Measurements from ENCODE around the gene MXRA8.
A peak's percentile ranks its signal among the peaks of the same experiment; 100 is the strongest.

MXRA8 gene

DNA sequence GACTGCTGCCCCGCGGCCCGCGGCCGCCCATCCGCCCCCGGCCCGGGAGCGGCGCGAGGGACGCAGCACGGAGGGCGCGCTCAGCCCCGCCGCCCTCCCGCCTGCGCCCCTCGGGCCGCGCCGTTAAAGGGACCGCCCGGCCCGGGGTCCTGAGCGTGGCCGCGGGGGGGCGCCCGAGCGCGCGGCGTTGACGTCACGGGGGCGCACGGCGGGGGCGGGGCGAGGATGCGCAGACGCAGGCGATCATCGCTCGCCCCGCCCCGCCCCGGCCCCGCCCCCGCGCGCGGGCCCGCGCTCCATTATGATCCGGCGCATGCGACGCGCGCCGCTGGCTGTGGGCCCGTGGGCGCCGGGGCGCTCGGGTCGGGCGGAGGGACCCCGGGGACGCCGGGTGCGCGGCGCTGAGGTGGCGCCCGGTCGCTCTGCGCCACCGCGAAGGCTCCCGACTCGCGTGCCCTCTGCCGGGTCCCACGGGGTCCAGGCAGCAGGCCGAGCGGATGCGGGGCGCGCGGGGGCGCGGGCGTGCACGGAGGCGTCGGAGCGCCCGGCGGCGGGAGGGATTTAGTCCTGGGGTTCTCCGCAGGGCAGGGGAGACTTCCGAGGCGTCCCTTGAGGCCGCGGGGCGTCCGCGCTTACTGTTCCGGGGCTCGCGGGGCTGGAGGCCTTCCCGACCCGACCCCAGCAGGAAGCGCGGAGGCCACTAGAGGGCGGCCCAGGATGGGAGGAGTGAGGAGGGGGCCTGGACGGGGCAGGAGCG, 8.9 kb downstream of the MXRA8 start, which contains the start of gene DVL1:
DVL1 (minus strand) TSS at position 163 of the 757 bp plus-strand sequence. CDS start 353 bp downstream, outside the sequence.
- DNase-seq (ENCODE audit: low read depth in 2 of 2): peak; percentile 32 to 50

DNA sequence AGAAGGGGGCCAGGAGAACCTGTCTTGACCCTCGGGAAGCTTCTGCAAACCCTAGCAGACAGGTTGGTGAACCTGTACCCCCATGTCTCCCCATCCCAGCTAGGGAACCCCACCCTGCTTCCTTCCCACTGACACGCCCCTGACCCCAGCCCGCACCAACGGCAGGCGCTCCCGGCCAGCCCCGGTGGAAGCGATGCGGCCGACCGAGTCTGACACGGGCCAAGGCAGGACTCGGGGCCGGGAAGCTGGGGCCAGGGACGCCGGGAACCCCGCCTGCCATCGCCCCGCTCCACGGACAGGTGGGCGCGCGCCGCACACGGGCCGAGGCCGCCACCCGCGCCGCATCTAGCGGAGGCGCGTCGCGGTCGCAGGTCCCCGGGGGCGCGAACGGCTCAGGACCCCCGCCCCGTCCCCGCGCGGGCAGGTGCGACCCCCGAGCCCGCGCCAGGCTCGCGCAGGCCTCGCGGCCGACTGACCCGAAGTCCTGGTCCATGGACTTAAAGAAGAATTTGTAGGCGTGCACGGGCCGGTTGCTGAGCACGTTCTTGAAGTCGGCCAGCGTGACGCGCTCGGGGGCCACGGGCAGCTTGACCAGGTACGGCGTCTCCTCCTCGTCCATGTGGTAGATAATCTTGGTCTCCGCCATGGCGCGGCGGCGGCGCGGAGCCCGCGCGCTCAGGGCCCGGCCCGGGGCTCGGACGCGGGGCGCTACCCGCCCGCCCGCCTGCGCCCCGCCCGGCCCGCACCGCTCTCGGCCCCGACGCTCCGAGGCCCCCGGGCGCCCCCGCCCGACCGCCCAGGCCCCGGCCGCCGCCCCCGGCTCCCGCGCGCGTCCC, 9.7 kb downstream of the MXRA8 start:
- no peak for DNase-seq (ENCODE audit: low read depth in 2 of 2)

DNA sequence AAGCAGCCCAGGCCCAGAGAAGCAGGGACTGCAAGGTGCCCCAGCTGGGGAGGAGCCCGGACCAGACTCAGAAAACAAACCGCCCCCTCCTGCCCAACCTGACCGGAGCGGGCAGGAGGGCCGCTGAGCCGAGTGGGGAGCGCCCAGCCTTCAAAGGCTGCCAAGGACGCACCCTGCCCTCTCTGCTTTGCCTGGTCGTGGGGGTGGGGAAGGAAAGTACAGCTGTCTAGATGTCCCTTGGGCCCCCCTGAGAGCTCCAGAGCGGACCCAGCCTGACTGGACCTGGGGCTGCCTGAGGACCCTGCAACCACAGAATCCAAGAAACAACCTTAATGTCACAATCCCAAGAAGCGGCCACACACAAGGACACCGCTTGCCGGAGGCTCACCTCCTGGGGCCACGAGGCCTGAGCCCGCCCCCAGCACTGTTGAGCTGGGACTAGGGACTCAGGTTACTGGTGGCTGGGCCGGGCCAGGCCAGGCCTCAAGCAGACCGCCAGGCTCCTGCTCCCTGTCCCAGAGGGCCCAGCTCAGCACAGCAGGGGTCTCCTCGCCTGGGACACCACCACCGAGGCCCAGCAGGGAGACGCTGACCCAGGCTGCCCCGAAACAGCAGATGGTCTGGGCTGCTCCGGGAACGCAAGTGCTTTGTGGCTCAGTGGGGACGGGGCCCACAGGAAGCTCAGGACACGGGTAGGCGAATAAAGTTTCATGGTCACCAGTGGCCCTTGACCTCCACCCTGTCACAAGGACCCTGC, 10.5 kb downstream of the MXRA8 start:
- no peak for DNase-seq (ENCODE audit: low read depth in 2 of 2)

DNA sequence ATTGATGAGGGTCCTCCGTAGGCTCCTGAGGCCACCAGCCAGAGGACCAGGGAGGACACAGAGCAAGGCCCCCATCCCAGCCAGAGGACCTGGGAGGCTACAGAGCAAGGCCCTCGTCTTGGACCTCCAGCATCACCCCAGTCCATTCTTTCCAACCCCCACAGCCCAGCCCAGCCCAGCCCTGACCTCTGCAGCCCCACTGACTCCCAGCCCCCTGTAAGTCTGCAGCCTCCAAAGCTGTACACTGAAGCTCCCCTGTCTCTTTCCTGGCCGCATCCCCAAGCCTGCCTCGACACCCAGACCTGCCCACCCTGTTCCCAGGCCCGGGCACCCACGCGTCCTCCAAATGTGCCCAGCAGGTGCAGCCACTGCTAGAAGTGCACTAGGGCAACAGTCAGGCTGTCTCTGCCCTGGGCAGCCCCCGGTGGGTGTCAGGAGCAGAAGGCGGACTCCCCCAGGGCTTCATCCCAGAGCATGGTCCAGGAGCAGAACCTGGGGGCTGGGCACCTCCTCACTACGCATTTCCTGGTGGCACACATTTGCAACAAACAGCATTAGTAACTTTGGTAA, 11.2 kb downstream of the MXRA8 start:
- DNase-seq (ENCODE audit: low read depth in 2 of 2): no peak

DNA sequence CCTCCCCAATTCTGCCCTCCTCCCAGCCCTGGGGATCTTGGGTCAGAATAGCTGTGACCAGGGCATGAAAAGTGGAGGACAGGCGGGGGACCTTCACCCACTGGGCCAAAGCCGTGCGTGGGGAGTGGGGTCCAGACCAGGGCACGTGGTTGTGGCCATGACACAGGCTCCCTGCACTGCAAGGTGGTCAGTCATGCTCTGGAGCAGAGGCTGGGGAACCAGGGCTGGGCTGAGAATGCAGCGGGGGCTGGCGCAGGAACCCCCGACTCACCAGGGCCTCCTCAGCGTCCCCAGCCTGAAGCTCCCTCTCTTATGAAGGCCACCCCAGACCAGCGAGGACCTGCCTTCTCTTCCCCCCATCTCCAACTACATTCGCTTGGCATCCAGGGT, 11.9 kb downstream of the MXRA8 start:
- DNase-seq (ENCODE audit: low read depth in 2 of 2): no peak

DNA sequence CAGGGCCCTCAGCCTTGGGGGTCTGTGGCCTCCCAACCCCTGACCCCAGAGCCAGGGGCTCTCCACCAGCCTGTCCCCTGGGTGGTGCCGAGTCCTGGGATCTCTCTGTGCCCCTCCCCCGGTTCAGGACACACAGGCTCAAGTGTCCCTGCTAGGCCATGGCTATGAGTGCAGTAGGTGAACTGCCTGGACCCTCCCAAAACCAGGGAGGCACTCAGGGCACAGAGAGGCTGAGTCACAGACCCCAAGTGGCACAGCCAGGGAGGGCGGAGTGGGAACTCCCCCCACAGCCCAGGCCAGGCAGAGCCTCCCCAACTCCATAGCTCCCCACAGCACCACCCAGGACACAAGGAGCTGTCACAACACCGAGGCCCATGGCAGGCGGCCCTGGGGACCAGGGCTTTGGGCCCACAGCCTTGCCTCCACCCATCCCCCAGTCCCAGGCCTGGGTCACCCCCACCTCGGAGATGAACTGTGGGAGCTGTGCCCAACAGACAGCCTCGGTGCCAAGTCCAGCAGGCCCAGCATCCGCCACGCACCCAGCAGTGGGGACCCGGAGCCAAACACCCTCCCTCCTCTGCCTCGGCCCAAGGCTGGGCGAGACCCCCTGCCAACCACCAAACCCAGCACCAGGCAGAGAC, 12.4 kb downstream of the MXRA8 start:
- no peak for DNase-seq (ENCODE audit: low read depth in 2 of 2)

DNA sequence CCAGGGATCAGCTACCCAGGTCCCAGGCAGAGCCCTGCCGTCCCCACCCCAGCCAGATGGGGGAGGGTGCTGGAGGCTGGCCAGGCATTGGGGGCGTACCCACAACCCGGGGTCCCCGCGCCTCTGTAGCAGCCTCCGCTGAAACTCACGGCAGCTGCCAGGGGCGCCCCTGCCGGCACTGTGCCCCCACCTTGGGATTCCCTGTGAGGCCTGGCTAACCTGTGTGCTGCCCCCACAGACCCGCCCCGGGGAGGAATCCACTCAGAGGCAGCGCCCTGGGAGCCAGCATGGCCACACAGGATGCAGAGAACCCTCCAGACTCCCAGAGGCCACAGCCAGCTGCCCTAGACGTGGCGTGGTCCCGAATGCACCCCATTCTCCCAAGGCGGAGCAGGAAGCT, 13.0 kb downstream of the MXRA8 start:
- DNase-seq (ENCODE audit: low read depth in 2 of 2): no peak

DNA sequence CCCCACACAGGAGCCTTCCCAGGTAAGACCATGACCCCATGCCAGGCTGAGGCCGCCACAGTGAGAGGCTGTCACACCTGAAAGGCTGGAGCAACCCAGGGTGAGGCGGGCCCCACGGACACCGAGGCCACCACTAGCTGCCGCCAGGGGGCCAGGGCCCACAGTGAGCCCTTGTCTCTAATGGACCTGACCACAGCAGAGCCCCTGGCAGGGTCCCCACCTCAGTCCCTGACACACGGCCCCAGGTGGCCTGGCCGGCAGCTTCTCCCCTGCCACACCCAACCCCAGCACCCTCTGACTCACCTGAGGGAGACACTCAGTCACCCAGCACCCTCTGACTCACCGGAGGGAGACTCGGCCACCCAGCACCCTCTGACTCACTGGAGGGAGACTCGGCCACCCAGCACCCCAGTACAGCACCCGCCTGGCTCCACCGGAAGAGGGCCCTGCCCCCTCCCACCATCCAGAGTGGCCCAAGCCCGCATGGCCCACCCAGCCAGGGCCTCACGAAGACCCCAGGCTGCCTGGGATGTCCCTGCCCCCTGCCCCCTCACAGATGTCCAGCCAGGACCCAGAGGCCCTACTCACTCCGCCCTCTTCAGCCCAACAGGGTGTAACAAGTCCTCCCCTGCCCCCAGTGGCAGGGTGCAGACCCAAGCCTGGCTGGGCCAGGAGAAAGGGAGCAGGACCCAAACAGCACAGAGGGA, 13.5 kb downstream of the MXRA8 start:
- peak; percentile 29 to 49 for DNase-seq (ENCODE audit: low read depth in 2 of 2)

DNA sequence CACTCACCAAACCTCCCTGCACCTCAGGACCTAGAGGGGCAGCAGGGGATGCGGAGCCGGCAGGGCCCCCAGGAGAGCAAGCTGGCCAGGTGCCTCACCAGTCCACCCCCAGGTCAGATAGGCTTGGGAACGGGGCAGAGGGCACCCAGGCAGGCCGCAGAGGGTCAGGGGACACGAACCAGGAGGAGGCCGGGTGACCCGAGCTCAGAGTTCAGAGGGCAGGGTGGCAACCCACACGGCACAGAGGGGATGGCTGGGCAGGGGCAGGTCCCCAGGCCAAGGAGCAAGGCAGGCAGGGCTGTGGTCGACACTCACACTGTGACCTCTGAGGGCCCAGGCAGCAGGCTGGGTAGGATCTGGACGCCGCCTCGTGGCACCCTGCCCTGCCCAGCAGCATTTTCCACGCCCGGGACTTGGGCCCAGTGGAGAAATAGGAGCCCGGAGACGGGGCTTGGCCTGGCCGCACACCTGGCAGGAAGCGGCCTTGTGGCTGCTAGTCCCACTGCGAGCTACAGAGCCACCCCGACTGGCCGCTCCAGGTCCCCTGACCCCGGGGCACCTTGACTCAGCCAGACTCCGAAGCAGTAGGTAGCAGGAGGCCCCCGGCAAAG, 14.4 kb downstream of the MXRA8 start:
- no peak for DNase-seq (ENCODE audit: low read depth in 2 of 2)

DNA sequence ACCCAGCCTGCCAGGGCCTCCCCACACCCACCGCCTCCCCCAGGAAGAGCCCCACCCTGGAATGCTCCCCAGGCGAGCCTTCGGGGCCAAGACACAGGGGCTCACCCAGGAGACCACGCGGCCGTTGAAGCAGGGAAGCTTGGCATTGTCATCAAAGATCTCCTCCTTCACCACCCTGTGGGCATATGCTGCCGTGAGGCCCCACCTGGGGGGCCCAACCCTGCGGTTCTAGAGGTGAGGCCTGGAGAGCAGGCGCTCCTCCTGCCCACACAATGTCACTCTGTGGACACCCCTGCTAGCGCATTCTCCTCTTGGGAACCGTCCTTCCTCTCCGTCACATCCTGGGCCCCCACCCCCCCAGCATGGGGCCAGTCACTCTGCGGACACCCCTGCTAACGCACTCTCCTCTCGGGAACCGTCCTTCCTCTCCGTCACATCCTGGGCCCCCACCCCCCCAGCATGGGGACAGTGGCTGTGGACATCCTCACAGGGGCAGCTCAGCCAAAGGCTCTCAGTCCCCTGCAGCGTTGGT, 15.7 kb downstream of the MXRA8 start:
- DNase-seq (ENCODE audit: low read depth in 2 of 2): no peak

DNA sequence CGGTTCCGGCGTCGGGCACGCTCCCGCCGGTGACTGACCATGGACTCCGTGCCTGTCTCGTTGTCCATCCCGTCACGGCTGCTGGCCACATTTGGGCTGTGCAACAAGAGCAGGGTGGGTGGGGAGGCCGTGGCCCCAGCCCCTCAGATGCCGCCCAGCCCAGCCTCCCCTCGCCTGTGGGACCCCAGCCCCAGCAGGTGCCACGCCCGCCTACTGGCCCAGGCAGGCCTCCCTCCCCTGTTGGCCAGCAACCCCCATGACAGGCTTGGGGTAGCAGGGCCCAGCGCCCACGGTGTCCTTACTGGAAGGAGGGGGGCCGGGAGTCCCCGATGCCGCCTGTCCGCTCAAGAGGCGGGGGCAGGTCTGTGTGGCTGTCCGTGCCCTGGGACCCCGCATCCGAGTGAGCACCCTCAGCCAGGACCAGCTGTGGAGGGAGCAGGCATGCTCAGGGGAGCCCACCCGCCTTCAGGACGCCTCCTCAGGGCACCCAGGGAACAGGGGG, 16.2 kb downstream of the MXRA8 start:
- DNase-seq (ENCODE audit: low read depth in 2 of 2): no peak

DNA sequence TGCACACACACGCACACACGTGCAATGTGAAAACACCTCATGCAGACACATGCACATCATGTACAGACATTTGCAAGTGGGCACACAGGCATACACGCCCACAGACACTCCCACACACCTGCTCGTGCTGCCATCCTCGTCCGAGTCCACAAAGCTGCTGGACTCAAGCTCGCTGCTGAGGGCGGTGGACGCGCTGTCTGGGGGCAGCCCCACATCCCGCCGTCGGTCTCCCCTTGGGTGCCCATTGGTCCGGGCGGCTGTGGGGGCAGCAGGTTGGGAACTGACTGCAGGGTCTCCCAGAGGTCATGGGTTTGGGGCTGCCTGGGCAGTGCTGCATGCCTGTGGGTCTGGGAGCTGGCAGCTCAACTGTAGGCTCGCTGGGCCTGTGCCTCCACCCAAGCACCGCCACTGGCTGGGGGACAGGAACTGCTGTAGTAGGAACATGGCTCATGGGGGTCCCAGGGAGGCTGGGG, 16.8 kb downstream of the MXRA8 start:
- no peak for DNase-seq (ENCODE audit: low read depth in 2 of 2)

DNA sequence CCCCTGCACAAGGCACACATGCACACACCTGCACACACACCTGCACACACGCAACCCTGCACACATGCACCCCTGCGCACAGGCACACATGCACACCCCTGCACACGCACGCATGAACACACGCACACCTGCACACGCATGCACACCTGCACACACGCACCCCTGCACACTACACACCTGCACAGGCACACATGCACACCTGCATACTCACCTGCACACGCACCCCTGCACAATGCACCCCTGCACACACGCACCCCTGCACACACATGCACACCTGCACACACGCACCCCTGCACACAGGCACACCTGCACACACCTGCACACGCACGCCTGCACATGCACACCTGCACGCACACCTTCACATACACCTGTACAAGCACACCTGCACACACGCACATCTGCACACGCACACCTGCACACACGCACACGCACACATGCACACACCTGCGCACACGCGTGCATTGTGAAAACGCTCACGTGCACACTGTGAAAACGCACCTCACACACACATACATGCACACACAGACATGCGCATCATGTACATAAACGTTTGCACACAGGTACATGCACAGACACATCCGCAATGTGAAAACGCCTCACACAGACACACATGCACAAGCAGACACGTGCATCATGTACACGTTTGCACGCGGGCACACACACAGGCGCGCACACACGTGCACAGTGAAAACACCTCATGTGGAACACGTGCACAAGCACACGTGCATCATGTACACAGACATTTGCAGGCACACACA, 17.4 kb downstream of the MXRA8 start:
- no peak for DNase-seq (ENCODE audit: low read depth in 2 of 2)

DNA sequence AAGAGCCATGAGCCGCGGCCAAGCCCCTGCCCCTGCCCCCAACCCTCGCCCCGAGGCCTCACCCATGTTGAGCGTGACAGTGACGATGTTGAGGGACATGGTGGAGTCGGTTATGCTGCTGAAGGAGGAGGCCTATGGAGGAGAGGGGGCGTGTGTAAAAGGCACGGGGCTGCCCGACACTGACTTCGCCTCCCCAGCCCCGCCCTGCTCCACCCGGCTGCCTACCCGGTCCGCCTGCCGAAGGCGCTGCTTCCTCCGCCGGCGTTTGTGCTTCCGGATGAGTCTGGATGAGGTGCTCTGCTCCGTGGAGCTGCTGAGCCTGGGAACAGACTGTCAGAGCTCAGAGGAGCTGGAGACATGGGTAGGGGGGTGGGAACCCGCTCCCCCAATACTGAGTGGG, 18.2 kb downstream of the MXRA8 start:
- no peak for DNase-seq (ENCODE audit: low read depth in 2 of 2)

DNA sequence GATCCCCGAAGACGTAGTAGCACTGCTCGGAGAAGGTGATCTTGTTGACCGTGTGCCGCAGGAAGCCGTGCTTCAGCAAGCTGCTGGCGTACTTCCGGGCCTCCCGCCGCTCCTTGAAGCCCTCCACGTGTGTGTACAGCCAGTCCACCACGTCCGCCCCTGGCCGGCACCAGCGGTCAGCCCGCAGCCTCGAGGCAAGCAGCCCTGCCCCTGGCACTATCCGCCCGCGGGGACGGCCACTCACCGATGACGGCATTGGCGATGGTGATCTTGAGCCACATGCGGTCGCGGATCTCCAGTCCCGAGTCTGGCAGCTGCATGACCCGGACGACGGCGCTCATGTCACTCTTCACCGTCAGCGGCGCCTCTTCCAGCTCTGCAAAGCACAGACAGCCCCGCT, 20.1 kb downstream of the MXRA8 start:
- DNase-seq (ENCODE audit: low read depth in 2 of 2): no peak

DNA sequence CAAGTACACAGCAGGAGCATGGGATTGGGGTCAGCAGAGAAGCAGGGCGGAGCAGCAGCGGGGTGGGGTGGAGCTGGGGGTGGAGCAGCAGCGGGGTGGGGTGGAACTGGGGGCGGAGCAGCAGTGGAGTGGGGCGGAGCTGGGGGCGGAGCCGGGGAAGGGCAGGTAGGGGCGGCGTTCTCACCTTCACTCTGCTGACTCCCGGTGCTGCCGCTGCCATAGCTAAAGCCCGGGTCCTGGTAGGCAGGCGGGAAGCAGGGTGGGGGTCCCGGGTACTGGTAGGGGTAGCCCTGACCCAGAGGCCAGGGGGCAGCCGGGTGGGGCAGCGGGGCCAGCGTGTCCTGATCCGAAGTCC, 20.6 kb downstream of the MXRA8 start:
- peak in 1 of 2 experiments; percentile 38 for DNase-seq (ENCODE audit: low read depth in 2 of 2)

DNA sequence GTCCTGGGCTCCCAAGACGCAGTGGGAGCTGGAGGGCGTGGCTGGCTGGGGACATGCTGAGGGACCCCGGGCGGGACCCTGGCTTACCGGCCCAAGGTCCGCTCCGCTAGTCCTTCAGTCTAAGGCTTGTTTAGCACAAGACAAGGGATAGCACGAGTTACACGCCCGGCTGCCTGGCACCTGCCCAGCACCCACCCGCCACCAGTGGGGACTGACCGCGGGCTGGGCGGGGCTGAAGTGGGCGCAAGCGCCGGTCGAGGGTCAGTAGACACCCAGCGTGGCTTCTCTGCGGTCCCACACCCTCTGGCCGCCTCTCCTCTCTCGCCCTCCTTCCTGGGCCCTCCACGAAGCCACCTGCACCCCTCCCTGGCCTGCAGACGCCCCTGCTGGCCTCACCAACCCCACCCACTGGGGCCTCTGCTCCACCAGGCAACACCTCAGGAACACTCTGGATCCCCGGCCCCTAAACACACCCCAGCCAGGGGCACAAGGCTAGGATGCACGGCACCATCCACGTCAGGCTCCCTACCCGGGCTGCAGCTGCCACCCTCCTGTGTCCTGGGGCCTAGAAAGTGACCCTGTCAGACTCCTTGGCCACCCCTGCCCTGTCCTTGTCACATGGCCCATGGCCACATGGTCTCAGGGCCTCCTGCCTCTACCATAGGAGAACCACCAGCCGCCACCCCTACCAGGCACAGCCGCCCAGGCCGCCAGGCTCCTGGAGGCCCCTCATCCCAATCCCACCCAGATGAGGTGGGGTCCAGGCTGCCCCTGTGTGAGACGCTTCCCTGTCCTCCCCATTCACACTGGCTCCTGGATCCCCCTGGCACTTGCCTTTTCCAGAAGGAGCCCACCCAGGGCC, 21.2 kb downstream of the MXRA8 start:
- no peak for DNase-seq (ENCODE audit: low read depth in 2 of 2)

DNA sequence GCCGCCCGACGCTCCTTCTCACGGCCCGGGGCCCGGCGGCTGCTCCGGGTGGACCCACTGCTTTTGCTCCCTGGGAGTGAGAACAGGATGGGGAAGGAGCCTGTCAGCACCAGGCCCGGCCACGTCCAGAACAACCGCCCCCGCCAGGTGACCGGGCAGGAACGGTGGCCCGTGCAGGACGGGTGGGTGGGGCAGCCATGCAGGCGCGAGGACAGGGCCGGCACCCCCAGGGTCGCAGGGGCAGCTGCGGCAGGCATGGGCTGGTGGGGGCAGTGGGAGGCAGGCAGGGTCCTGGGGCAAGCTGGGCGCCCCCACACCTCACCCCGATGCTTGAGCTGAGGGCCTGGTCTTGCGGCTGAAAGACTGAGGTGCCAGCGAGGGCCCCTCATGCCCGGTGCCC, 21.9 kb downstream of the MXRA8 start:
- DNase-seq (ENCODE audit: low read depth in 2 of 2): no peak
